ENCODE data around the gene LCE2C. TPM values are rescaled to one million over a fixed set of nuclear protein-coding genes. Genes with fewer than 3 reads are reported as not detected.

Gene LCE2C
- total RNA-seq, 1 experiment from 2014 or later, result not detected

GRCh38 chr1:152681616-152682015 is 6.5 kb downstream of the LCE2C start:
- no peak overlapping the region for H3K18ac ChIP-seq (ENCODE audit: insufficient read length, low read depth, low read length)
- no peak overlapping the region for H2BK12ac ChIP-seq (ENCODE audit: insufficient read length, low read depth, low read length)
- no peak overlapping the region for H2BK120ac ChIP-seq (ENCODE audit: low read depth, low read length, poor library complexity, severe bottlenecking)
- H3K4ac ChIP-seq (ENCODE audit: low read depth, low read length), result no peak overlapping the region
- H4K91ac ChIP-seq (ENCODE audit: insufficient read length, low read depth, low read length), result no peak overlapping the region
- Mint-ChIP-seq H3K36me3 (ENCODE audit: insufficient read depth in 1 of 3, low read depth in 3 of 3) (peaks cover 0 to 41% (median 15%) of the 10 kb centered on the region in 3 experiments; a peak in 5 of 7 replicates), H3K9me3 (peaks cover 94 to 97% of the 10 kb centered on the region in 2 experiments), H3K27ac (no peak overlapping the region), H3K4me3 (no peak overlapping the region), H3K27me3 (ENCODE audit: low read depth) (no peaks in the 10 kb centered on the region; the same call in 1 of the 2 replicates), H3K4me1 (no peaks in the 10 kb centered on the region)
- no peak overlapping the region for H2AK5ac ChIP-seq (ENCODE audit: insufficient read length, low read length)
- no peak overlapping the region for H2AFZ ChIP-seq (ENCODE audit: low read length)
- no peak overlapping the region for H3K23ac ChIP-seq (ENCODE audit: insufficient read length, low read depth, low read length)
- H4K5ac ChIP-seq (ENCODE audit: insufficient read length, low read depth, low read length), result no peak overlapping the region
- no peak overlapping the region for H3T11ph ChIP-seq (ENCODE audit: low read length)
- no peak overlapping the region for H2BK5ac ChIP-seq (ENCODE audit: insufficient read length, low read length)
- no peaks in the 10 kb centered on the region for H3K23me2 ChIP-seq (ENCODE audit: insufficient read length, low read depth, low read length, poor library complexity, severe bottlenecking)
- DNase-seq, result no peak
- H4K20me1 ChIP-seq (ENCODE audit: control insufficient read depth, insufficient read depth, insufficient read length), result no peaks in the 10 kb centered on the region
- no peak for TF ChIP-seq CTCF (conservative IDR thresholded peaks at IDR 0.05)
- H3K14ac ChIP-seq (ENCODE audit: insufficient read depth, low read length), result no peak overlapping the region
- H3K4me1 ChIP-seq (ENCODE audit: insufficient read depth, low read length), result no peaks in the 10 kb centered on the region
- H3K27me3 ChIP-seq (ENCODE audit: insufficient read depth, low read length), result no peaks in the 10 kb centered on the region
- no peak overlapping the region for H4K8ac ChIP-seq (replicated peaks; ENCODE audit: insufficient read length, low read depth, low read length)
- no peaks in the 10 kb centered on the region for H3K79me2 ChIP-seq (ENCODE audit: insufficient read depth, low read length)
- no peaks in the 10 kb centered on the region for H3K79me1 ChIP-seq (ENCODE audit: insufficient read depth, low read depth, low read length, poor library complexity, severe bottlenecking)
- no peak overlapping the region for H2BK20ac ChIP-seq (ENCODE audit: low read depth, low read length, poor library complexity, severe bottlenecking)
- WGBS (ENCODE audit: extremely low coverage, insufficient read length, low lambda C conversion rate), result no CpG with 5 or more reads among the region's 2 CpGs
- peaks cover 95% of the 10 kb centered on the region for H3K9me3 ChIP-seq (ENCODE audit: control insufficient read depth, low read depth, low read length)
- no peak overlapping the region for H3K27ac ChIP-seq (ENCODE audit: insufficient read length, low read depth, low read length)
- no peak overlapping the region for H3K56ac ChIP-seq (ENCODE audit: insufficient read length, low read depth, low read length)
- no peak overlapping the region for H3K9ac ChIP-seq (ENCODE audit: extremely low read depth, insufficient read length, low read length)
- H2BK15ac ChIP-seq (ENCODE audit: low read depth, low read length), result no peak overlapping the region
- no peak overlapping the region for H3K4me2 ChIP-seq (ENCODE audit: insufficient read depth, insufficient read length, low read length)
